Measurements from ENCODE around the gene U2AF1L4. TPM values are rescaled to one million over a fixed set of nuclear protein-coding genes. Genes with fewer than 3 reads are reported as not detected.

U2AF1L4 gene
- total RNA-seq, 1 donor: 5.8 TPM

DNA sequence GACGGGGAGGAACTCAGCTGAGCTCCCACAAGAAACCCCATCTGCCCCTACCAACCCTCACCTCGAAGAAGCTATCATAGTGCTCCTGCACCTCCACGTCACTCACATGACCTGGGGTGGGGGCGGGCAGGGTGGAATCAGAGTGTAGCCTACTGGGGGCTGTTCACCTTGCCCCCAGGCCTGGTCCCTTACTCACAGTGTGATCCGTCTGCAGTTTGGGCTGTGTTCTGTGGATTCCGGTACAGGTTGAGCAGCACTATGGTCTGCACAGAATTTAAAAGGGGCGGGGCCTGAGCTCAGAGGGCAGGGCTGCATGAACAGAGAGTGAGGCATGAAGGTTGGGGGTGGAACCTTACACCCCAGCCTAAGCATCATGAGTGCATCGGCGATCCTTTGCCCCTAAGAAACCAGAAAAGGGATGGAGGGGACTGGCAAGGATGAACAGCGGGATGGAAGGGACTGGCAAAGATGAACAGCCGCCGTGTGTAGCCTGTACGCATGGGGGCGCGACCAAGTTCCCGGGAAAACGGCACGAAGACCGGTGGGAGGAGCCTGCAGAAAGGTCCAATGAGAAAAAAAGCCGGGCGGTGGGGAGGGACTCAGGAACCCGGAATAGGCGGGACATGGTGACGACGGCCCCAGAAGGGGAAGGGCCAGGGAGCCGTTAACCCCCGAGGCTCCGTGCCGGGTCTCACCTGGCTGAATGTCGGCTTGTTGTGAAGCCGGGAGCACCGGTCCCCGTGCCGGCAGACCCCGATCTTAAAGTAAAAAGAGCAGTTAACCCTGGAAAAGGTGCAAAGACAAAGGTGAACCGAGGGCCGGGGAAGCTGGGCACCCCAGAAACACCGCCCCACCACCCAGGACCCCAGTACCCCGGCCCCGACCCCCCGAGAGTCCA, 539 bp downstream of the U2AF1L4 start:
- Histone ChIP-seq H3K4me3 (ENCODE audit: insufficient read depth, low read length) (peak overlapping the region; percentile 87), H3K4me1 (ENCODE audit: insufficient read depth, low read length) (peaks cover 26% of the 10 kb centered on the region)
- TF ChIP-seq, protein P1, sequence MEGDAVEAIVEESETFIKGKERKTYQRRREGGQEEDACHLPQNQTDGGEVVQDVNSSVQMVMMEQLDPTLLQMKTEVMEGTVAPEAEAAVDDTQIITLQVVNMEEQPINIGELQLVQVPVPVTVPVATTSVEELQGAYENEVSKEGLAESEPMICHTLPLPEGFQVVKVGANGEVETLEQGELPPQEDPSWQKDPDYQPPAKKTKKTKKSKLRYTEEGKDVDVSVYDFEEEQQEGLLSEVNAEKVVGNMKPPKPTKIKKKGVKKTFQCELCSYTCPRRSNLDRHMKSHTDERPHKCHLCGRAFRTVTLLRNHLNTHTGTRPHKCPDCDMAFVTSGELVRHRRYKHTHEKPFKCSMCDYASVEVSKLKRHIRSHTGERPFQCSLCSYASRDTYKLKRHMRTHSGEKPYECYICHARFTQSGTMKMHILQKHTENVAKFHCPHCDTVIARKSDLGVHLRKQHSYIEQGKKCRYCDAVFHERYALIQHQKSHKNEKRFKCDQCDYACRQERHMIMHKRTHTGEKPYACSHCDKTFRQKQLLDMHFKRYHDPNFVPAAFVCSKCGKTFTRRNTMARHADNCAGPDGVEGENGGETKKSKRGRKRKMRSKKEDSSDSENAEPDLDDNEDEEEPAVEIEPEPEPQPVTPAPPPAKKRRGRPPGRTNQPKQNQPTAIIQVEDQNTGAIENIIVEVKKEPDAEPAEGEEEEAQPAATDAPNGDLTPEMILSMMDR (IDR thresholded peaks at IDR 0.05; ENCODE audit: extremely low read depth, low read depth, low read length): peak; percentile 37

DNA sequence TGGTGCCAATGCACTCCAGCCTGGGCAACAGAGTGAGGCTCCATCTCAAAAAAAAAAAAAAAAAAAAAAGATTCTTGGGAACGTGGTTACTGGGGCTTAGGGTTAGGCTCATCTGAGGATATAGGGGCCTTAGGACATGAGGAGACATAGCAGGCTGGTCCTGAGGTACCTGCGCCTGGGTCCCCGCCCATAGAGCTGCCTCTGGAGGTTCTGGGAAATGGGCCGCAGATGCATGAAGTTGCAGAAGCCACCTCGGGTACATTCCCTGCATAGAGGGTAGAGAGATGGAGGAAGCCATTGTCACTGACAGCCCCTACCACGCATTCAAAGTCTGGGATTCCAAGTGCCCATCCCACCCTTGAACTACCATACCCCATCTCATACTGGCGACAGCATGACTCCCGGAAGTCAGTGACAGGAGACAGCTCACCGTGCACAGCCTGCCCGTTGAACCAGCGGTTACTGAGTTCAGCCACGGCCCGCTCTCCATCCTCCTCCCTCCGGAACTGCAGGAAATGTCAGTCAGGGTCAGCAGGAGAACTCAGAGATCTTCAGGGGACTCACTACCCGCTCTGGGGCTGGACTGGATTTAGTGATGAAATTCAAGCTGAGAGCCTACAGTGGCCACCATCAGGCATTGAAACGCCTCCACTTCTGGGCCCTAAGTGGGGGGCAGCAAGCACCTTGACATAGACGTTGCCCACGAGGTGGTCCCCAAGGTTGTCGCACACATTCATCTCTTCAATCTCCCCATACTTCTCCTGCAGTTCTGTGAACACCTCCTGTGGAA, 1.4 kb downstream of the U2AF1L4 start:
- Histone ChIP-seq H3K4me2 (ENCODE audit: insufficient read depth, low read length) (peak overlapping the region; percentile 97), H3K4me3 (ENCODE audit: insufficient read depth, low read length) (peak overlapping the region; percentile 87), H3K36me3 (ENCODE audit: insufficient read depth, low read length) (peaks cover 16% of the 10 kb centered on the region), H3K27me3 (ENCODE audit: insufficient read depth, low read length) (no peaks in the 10 kb centered on the region), H3K4me1 (ENCODE audit: insufficient read depth, low read length) (peaks cover 18% of the 10 kb centered on the region), H3K27ac (ENCODE audit: low read depth, low read length) (no peak overlapping the region), H2AFZ (ENCODE audit: low read length) (no peak overlapping the region), H3K9me3 (ENCODE audit: low read depth, low read length) (no peaks in the 10 kb centered on the region), H4K20me1 (ENCODE audit: insufficient read depth, low read length) (peaks cover 4% of the 10 kb centered on the region), H3K79me2 (ENCODE audit: insufficient read depth, low read length) (peaks cover 26% of the 10 kb centered on the region)
- TF ChIP-seq, protein P1 (IDR thresholded peaks at IDR 0.05; ENCODE audit: extremely low read depth, low read depth, low read length): no peak
- peak; percentile 5 for DNase-seq (ENCODE audit: insufficient read length, low spot score, missing footprints)

More for the DNA sequence above, 539 bp downstream of the U2AF1L4 start:
- Histone ChIP-seq H2AFZ (ENCODE audit: low read length) (peak overlapping the region; percentile 92), H3K79me2 (ENCODE audit: insufficient read depth, low read length) (peaks cover 33% of the 10 kb centered on the region), H3K27me3 (ENCODE audit: insufficient read depth, low read length) (no peaks in the 10 kb centered on the region), H4K20me1 (ENCODE audit: insufficient read depth, low read length) (peaks cover 4% of the 10 kb centered on the region), H3K9me3 (ENCODE audit: low read depth, low read length) (no peaks in the 10 kb centered on the region), H3K4me2 (ENCODE audit: insufficient read depth, low read length) (peak overlapping the region; percentile 97), H3K36me3 (ENCODE audit: insufficient read depth, low read length) (peaks cover 13% of the 10 kb centered on the region), H3K27ac (ENCODE audit: low read depth, low read length) (peak overlapping the region; percentile 97)
- DNase-seq (ENCODE audit: insufficient read length, low spot score, missing footprints): peak; percentile 96

DNA sequence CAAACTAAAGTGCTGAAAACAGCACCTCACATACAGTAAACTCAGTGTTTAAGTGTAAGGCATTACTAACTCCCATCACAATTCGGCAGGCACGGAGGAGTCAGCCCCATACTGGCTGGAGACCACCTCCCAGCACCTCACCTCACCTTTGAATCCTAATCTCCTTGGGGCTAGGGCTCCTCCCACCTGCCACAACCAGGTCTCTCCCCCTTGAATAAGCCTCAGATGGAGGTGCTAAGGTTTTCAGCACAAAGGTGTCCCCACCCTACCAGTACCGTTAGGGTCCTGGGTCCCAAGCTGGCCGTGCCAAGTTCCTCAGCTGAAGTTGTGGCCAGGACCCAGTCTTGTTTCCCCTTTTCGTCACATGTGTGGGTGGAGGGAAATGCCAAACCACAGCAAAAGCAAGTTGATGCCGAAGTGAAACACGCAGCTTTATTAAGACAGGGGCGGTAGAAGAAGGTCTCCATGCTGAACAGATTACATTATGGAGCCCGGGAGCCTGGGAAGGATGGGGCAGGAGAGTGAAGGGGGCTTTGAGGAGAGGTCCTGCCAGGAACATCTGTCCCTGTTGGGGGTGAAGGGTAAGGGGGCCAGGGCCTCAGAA, 3.0 kb downstream of the U2AF1L4 start, which contains the start of gene IGFLR1:
Gene IGFLR1, minus strand, starts transcription at position 332 of the 604 bp plus-strand sequence. CDS start 1,272 bp downstream, outside the sequence.
- H3K36me3 ChIP-seq (ENCODE audit: insufficient read depth, low read length): peaks cover 29% of the 10 kb centered on the region
- peak within 1 kb of the TSS; percentile 98 for H3K4me2 ChIP-seq (ENCODE audit: insufficient read depth, low read length)
- no peak within 1 kb of the TSS for H3K27ac ChIP-seq (ENCODE audit: low read depth, low read length)
- peaks cover 22% of the 10 kb centered on the region for H3K79me2 ChIP-seq (ENCODE audit: insufficient read depth, low read length)
- peaks cover 18% of the 10 kb centered on the region for H3K4me1 ChIP-seq (ENCODE audit: insufficient read depth, low read length)
- no peak within 1 kb of the TSS for H2AFZ ChIP-seq (ENCODE audit: low read length)
- H3K27me3 ChIP-seq (ENCODE audit: insufficient read depth, low read length): no peaks in the 10 kb centered on the region
- peak; percentile 15 for DNase-seq (ENCODE audit: insufficient read length, low spot score, missing footprints)
- H3K4me3 ChIP-seq (ENCODE audit: insufficient read depth, low read length): no peak within 1 kb of the TSS
- no peaks in the 10 kb centered on the region for H3K9me3 ChIP-seq (ENCODE audit: low read depth, low read length)
- TF ChIP-seq, protein P1 (IDR thresholded peaks at IDR 0.05; ENCODE audit: extremely low read depth, low read depth, low read length): no peak
- peaks cover 4% of the 10 kb centered on the region for H4K20me1 ChIP-seq (ENCODE audit: insufficient read depth, low read length)

All from osteoblast (primary cell).